GM12878 (cell line): ENCODE results near the gene AMDHD2. TPM values are rescaled to one million over a fixed set of nuclear protein-coding genes. Genes with fewer than 3 reads are reported as not detected.

Experiments
- CBX5 ChIP-seq: sonication (generic); IDR thresholded peaks from 2 replicates; pipeline ENCODE4 v1.6.1; 2016; ENCODE audit warnings: low read depth, moderate library complexity, mild to moderate bottlenecking, inconsistent platforms
- CEBPB ChIP-seq, 2 experiments: fragments of 150-350 bp in 1 of 2; IDR thresholded peaks; 2 replicates each; pipeline ENCODE4 v1.6.1; 2012 to 2014; ENCODE audit warnings: low read depth in 2 of 2, low read length in 2 of 2, borderline replicate concordance in 1 of 2, inconsistent platforms in 1 of 2
- EGR1 ChIP-seq, 2 experiments: IDR thresholded peaks; 1 replicate in 1 of 2; 2 replicates in 1 of 2; pipeline ENCODE4 v1.6.1; 2011 to 2012; ENCODE audit warnings: low read depth in 2 of 2, low read length in 2 of 2, borderline replicate concordance in 1 of 2, mild to moderate bottlenecking in 1 of 2, moderate library complexity in 1 of 2
- EP300 ChIP-seq, 2 experiments: fragments of 150-350 bp in 1 of 2; IDR thresholded peaks; 2 replicates each; pipeline ENCODE4 v1.6.1; 2011 to 2012; ENCODE audit warnings: low read depth in 2 of 2, low read length in 2 of 2, borderline replicate concordance in 1 of 2, improper control_type of control experiment in 1 of 2, inconsistent platforms in 1 of 2; ENCODE audit not compliant: control insufficient read depth in 1 of 2
- ETV6 ChIP-seq, 2 experiments: fragments of 450-650 bp in 1 of 2; IDR thresholded peaks in 1 of 2; conservative IDR thresholded peaks in 1 of 2; 2 replicates each; pipeline ENCODE4 v1.6.1; 2014; ENCODE audit warnings: antibody characterized with exemption in 1 of 2, borderline replicate concordance in 1 of 2, low read depth in 1 of 2, mild to moderate bottlenecking in 1 of 2, moderate library complexity in 1 of 2
- HCFC1 ChIP-seq: fragments of 150-350 bp; IDR thresholded peaks from 2 replicates; pipeline ENCODE4 v1.6.1; 2014; ENCODE audit warnings: low read length
- POLR2A ChIP-seq: IDR thresholded peaks from 2 replicates; pipeline ENCODE4 v1.6.1; 2011; ENCODE audit warnings: low read depth, mild to moderate bottlenecking, low read length
- RAD51 ChIP-seq: fragments of 450-650 bp; IDR thresholded peaks from 2 replicates; pipeline ENCODE4 v1.6.1; 2016; ENCODE audit warnings: moderate library complexity, mild to moderate bottlenecking, inconsistent platforms
- RB1 ChIP-seq: fragments of 450-650 bp; formaldehyde crosslinking; IDR thresholded peaks from 2 replicates; pipeline ENCODE4 v1.6.1; 2017; ENCODE audit warnings: mild to moderate bottlenecking, borderline replicate concordance
- SIX5 ChIP-seq: IDR thresholded peaks from 2 replicates; pipeline ENCODE4 v1.6.1; 2011; ENCODE audit warnings: mild to moderate bottlenecking, low read depth, low read length, moderate library complexity; ENCODE audit not compliant: severe bottlenecking
- SMAD1 ChIP-seq: fragments of 450-650 bp; IDR thresholded peaks from 2 replicates; pipeline ENCODE4 v1.6.1; 2018; ENCODE audit warnings: mild to moderate bottlenecking, low read depth; ENCODE audit not compliant: partially characterized antibody
- SRF ChIP-seq, 2 experiments: IDR thresholded peaks; 2 replicates each; pipeline ENCODE4 v1.6.1; 2011; ENCODE audit warnings: low read depth in 2 of 2, low read length in 2 of 2, mild to moderate bottlenecking in 1 of 2, moderate library complexity in 1 of 2
- TAF1 ChIP-seq: IDR thresholded peaks from 2 replicates; pipeline ENCODE4 v1.6.1; 2011; ENCODE audit warnings: mild to moderate bottlenecking, low read depth, low read length, borderline replicate concordance
- YBX1 ChIP-seq: fragments of 450-650 bp; IDR thresholded peaks from 2 replicates; pipeline ENCODE4 v1.6.1; 2016; ENCODE audit warnings: antibody characterized with exemption
- polyA plus RNA-seq, 11 experiments: library from polyadenylated mRNA; depleted of rRNA in 4 of 11; unstranded in 6 of 11; stranded (reverse) in 5 of 11; fragments of >200 nt; fragmentation: Nextera tagmentation in 4 of 11; fragmentation: Illumina TruSeq in 1 of 11; extraction: Ambion mirVana in 4 of 11; extraction: Trizol in 1 of 11; gene quantifications; 1 replicate in 1 of 11; 2 replicates in 10 of 11; pipeline versions ENCODE4 v1.2.1 to v1.2.3, GENCODE V29; 2011 to 2016; ENCODE audit warnings: inconsistent platforms in 2 of 11, missing spikeins in 2 of 11, low read depth in 1 of 11
- total RNA-seq, 4 experiments: library from RNA; depleted of rRNA in 3 of 4; stranded (reverse); fragments of >200 nt in 3 of 4; fragmentation: Illumina TruSeq in 1 of 4; extraction: Trizol in 1 of 4; gene quantifications; 2 replicates each; pipeline versions ENCODE4 v1.2.1 to v1.2.3, GENCODE V29; 2013 to 2021
- TF ChIP-seq, protein P1 (sequence below): IDR thresholded peaks from 2 replicates; pipeline ENCODE4 v1.6.1; 2011; ENCODE audit warnings: mild to moderate bottlenecking, low read depth, low read length, moderate library complexity; ENCODE audit not compliant: insufficient replicate concordance
- TF ChIP-seq, protein P2 (sequence below): fragments of 450-650 bp; conservative IDR thresholded peaks from 2 replicates; pipeline ENCODE4 v1.6.1; 2017; ENCODE audit warnings: mild to moderate bottlenecking, moderate library complexity
- TF ChIP-seq, protein P3 (sequence below): IDR thresholded peaks from 2 replicates; pipeline ENCODE4 v1.6.1; 2012; ENCODE audit warnings: low read depth, low read length, improper control_type of control experiment
- TF ChIP-seq, protein P4 (sequence below): fragments of 450-650 bp; IDR thresholded peaks from 2 replicates; pipeline ENCODE4 v1.6.1; 2017; ENCODE audit warnings: mild to moderate bottlenecking, moderate library complexity

The AMDHD2 gene
- total and polyA plus RNA-seq, 10 of the 15 experiments (the other 5 are each of a cell fraction or from before 2014, with no cell fraction given), result 0.60 to 41.8 (median 24.3) TPM; not detected in 1

DNA sequence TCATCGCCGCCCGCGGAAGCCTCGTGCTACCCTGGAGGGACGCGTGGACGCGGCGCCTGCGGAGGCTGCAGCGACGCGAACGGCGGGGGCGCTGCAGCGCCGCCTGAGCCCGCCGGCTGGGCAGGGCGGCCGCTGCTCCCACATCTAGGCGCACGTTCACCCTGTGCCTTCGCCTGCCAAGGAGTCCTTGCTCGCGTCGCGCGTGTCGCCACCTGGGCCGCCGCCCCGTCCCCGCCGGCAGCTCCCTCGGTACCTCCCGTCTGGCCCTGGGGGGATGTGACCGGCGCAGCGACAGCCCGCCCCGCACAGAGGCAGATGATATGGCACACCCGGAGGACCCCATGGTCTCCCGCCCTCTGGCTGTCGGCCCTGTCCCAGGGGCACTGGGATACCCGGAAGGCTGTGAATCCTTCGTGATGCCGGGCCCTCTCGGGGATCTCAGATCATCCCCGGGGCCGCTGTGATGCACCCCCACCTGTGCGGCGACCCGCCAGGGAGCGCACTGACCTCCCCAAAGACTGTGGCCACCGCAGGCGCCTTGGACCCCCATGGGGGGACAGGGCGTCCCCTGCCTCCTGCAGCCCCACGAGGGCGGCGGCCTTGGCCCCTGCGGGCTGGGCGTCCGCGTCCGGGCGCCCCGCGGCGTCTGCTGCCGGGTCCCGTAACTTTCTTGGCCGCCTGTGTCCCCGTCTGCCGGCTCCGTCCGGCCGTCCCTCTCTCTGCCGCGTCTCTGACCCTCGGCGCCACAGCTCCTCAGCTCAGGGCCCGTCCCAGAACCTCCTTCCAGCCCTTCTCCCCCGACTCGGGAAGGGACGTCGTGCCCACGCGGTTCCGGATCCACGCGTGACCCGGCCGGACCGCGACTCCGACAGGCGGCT lies 45.9 kb upstream of the AMDHD2 start (continued):
- TF ChIP-seq ETV6 (conservative IDR thresholded peaks at IDR 0.05 in 1 of 2, IDR thresholded peaks at IDR 0.05 in 1 of 2; ENCODE audit: borderline replicate concordance in 1 of 2, low read depth in 1 of 2) (no peak), SRF (IDR thresholded peaks at IDR 0.05; ENCODE audit: low read depth in 2 of 2, low read length in 2 of 2) (no peak), RB1 (0 out of 2 replicates have a peak, but pooled peaks have one; percentile 41), CEBPB (IDR thresholded peaks at IDR 0.05; ENCODE audit: borderline replicate concordance in 1 of 2, low read depth in 2 of 2, low read length in 2 of 2) (no peak), TAF1 (no peak), SMAD1 (no peak), EGR1 (IDR thresholded peaks at IDR 0.05; ENCODE audit: borderline replicate concordance in 1 of 2, low read depth in 2 of 2, low read length in 2 of 2) (peak in 1 of 2 experiments; percentile 20; a peak in 1 of 3 replicates), YBX1 (no peak), SIX5 (no peak), EP300 (IDR thresholded peaks at IDR 0.05; ENCODE audit: borderline replicate concordance in 1 of 2, control insufficient read depth in 1 of 2, low read depth in 2 of 2, low read length in 2 of 2) (no peak), POLR2A (peak; percentile 56; the same call in 1 of the 2 replicates), HCFC1 (no peak), RAD51 (no peak), CBX5 (no peak)
- TF ChIP-seq, protein P1, sequence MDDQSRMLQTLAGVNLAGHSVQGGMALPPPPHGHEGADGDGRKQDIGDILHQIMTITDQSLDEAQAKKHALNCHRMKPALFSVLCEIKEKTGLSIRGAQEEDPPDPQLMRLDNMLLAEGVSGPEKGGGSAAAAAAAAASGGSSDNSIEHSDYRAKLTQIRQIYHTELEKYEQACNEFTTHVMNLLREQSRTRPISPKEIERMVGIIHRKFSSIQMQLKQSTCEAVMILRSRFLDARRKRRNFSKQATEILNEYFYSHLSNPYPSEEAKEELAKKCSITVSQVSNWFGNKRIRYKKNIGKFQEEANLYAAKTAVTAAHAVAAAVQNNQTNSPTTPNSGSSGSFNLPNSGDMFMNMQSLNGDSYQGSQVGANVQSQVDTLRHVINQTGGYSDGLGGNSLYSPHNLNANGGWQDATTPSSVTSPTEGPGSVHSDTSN, result no peak
- TF ChIP-seq, protein P2, sequence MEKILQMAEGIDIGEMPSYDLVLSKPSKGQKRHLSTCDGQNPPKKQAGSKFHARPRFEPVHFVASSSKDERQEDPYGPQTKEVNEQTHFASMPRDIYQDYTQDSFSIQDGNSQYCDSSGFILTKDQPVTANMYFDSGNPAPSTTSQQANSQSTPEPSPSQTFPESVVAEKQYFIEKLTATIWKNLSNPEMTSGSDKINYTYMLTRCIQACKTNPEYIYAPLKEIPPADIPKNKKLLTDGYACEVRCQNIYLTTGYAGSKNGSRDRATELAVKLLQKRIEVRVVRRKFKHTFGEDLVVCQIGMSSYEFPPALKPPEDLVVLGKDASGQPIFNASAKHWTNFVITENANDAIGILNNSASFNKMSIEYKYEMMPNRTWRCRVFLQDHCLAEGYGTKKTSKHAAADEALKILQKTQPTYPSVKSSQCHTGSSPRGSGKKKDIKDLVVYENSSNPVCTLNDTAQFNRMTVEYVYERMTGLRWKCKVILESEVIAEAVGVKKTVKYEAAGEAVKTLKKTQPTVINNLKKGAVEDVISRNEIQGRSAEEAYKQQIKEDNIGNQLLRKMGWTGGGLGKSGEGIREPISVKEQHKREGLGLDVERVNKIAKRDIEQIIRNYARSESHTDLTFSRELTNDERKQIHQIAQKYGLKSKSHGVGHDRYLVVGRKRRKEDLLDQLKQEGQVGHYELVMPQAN, result 0 out of 2 replicates have a peak, but pooled peaks have one; percentile 45
- TF ChIP-seq, protein P3, sequence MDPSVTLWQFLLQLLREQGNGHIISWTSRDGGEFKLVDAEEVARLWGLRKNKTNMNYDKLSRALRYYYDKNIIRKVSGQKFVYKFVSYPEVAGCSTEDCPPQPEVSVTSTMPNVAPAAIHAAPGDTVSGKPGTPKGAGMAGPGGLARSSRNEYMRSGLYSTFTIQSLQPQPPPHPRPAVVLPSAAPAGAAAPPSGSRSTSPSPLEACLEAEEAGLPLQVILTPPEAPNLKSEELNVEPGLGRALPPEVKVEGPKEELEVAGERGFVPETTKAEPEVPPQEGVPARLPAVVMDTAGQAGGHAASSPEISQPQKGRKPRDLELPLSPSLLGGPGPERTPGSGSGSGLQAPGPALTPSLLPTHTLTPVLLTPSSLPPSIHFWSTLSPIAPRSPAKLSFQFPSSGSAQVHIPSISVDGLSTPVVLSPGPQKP, result no peak
- TF ChIP-seq, protein P4, sequence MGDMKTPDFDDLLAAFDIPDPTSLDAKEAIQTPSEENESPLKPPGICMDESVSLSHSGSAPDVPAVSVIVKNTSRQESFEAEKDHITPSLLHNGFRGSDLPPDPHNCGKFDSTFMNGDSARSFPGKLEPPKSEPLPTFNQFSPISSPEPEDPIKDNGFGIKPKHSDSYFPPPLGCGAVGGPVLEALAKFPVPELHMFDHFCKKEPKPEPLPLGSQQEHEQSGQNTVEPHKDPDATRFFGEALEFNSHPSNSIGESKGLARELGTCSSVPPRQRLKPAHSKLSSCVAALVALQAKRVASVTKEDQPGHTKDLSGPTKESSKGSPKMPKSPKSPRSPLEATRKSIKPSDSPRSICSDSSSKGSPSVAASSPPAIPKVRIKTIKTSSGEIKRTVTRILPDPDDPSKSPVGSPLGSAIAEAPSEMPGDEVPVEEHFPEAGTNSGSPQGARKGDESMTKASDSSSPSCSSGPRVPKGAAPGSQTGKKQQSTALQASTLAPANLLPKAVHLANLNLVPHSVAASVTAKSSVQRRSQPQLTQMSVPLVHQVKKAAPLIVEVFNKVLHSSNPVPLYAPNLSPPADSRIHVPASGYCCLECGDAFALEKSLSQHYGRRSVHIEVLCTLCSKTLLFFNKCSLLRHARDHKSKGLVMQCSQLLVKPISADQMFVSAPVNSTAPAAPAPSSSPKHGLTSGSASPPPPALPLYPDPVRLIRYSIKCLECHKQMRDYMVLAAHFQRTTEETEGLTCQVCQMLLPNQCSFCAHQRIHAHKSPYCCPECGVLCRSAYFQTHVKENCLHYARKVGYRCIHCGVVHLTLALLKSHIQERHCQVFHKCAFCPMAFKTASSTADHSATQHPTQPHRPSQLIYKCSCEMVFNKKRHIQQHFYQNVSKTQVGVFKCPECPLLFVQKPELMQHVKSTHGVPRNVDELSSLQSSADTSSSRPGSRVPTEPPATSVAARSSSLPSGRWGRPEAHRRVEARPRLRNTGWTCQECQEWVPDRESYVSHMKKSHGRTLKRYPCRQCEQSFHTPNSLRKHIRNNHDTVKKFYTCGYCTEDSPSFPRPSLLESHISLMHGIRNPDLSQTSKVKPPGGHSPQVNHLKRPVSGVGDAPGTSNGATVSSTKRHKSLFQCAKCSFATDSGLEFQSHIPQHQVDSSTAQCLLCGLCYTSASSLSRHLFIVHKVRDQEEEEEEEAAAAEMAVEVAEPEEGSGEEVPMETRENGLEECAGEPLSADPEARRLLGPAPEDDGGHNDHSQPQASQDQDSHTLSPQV, result peak; percentile 48; the same call in 1 of the 2 replicates
